HG02678 (cell line): ENCODE results near the gene CUTA.
"Not testable (repeated sequence)": the region's sequence is repeated elsewhere in the genome, so short reads cannot be mapped to it uniquely, and the experiment has no call there.

Experiments
- ATAC-seq: cut with Tn5 transposase; IDR thresholded peaks from one replicate; pipeline ENCODE4 v1.9.1; 2021; ENCODE audit warnings: mild to moderate bottlenecking, moderate library complexity; ENCODE audit not compliant: unreplicated experiment

Gene CUTA

DNA sequence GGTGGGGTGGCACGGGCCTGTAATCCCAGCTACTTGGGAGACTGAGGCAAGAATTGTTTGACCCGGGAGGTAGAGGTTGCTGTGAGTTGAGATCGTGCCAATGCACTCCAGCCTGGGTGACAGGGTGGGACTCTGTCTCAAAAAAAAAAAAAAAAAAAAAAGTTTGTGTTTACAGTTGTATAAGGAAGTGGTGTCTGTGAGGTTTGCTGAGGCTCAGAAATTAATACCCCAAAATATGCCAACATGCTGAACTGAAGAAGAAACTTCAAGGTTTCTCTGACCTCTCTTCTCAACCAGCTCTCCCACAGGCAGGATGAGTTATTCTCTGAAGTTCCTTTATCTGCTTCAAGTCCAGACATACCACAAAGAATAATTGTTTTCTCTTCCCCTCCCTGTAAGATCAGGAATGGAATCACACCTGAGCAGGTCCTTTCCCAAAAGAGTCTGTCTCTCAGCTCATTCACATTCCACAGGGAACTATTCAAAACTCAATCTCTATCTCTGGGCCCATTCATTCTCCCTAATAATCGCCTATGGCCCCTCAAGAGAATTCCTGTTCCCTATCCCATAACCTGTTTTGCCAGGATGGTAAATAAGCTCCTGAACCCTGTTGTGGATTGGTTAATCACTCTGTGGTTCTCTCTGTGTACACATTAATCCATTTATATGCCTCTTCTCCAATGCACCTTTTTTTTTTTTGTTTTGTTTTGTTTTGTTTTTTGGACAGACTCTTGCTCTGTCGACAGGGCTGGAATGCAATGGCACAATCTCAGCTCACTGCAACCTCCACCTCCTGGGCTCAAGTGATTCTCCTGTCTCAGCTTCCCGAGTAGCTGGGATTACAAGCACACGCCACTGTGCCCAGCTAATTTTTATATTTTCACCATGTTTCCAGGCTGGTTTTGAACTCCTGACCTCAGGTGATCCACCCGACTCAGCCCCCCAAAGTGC lies 43.7 kb downstream of the CUTA start:
- ATAC-seq = no peak

DNA sequence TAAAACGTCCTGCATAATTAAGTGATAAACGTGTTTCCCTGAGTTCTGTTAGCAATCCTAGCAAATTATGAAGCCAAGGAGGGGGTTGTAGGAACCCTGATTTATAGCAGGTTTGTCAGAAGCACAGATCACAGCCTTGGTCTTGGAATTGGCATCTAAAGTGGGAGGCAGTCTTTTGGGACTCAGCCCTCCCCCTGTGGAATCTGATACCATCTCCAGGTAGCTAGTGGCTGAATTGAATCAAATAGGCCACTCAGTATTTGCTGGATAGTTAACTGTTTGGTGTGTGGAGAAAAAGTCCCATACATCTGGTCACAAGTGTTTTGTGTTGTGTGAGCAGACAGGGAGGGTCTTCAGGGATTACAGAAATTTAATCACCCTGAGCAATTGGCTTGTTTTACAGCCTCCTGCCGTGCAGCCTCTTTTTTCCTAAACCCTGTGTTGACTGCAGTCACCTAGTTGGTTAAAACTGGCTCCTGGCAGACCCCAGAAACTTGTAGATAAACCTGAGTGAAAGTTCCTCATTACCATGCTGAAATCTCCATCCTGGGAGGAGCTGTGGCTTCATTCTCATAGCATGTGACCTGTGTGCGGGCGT lies 45.3 kb downstream of the CUTA start:
- no peak for ATAC-seq

DNA sequence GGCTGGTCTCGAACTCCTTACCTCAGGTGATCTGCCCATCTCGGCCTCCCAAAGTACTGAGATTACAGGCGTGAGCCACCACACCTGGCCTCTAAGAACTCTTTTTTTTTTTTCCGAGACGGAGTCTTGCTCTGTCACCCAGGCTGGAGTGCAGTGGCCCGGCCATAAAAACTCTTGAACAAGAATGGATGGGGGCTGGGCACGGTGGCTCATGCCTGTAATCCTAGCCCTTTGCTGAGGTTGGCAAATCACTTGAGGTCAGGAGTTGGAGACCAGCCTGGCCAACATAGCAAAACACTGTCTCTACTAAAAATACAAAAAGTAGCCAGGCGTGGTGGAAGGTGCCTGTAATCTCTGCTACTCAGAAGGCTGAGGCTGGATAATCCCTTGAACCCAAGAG lies 46.0 kb downstream of the CUTA start:
- not testable (repeated sequence) for ATAC-seq

DNA sequence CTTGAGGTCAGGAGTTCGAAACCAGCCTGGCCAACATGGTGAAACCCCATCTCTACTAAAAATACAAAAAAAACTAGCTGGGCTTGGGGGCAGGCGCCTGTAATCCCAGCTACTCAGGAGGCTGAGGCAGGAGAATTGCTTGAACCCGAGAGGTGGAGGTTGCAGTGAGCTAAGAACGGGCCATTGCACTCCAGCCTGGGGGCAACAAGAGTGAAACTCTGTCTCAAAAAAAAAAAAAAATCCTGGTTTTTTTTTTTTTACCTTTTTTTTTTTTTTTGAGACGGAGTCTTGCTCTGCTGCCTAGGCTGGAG lies 50.2 kb downstream of the CUTA start:
- not testable (repeated sequence) for ATAC-seq

DNA sequence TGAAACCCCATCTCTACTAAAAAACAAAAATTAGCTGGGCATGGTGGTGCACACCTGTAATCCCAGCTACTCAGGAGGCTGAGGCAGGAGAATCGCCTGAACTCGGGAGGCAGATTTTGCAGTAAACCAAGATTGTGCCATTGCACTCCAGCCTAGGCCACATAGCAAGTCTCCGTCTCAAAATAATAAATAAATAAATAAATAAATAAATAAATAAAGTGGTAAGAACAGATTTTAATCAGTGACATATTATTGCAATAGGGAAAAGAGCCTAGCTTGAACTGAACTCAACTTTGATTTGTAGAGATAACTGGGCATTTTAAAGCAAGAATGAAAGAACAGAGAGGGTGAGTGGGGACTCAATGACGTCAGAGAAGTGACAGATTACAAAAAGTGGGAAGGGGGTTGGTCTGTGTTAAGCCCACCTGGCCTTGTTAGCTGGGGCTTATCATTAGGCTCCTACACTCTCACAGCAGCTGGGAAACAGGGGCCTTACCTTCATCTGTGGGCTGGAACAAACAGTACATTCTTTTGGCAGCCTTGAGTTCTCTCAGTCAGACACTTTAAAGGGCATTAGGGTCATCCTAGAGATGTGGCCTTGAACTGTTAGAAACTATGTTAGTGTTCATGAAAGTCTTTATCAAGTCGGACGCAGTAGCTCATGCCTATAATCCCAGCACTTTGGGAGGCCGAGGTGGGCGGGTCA lies 50.7 kb downstream of the CUTA start:
- ATAC-seq = no peak
